Hepatocyte (in vitro differentiated cells): ENCODE measurements around the gene ESRRA. TPM values are rescaled to one million over a fixed set of nuclear protein-coding genes. Genes with fewer than 3 reads are reported as not detected.

Experiments used
- DNase-seq: peaks from one replicate; pipeline ENCODE4 v3.0.0-alpha.2; 2016; ENCODE audit warnings: low spot score
- H2AFZ ChIP-seq: fragments of 200-600 bp; sonication (generic); 2 replicates; pipeline ENCODE4 v1.6.0; 2016; ENCODE audit warnings: antibody characterized with exemption, mild to moderate bottlenecking
- H3K27ac ChIP-seq: fragments of 200-600 bp; sonication (generic); 2 replicates; pipeline ENCODE4 v1.5.1; 2016; ENCODE audit warnings: mild to moderate bottlenecking
- H3K27me3 ChIP-seq: fragments of 200-600 bp; sonication (generic); 2 replicates; pipeline ENCODE4 v1.6.1; 2016
- H3K36me3 ChIP-seq: fragments of 200-600 bp; sonication (generic); replicated peaks from 2 replicates; pipeline ENCODE4 v1.5.1; 2016; ENCODE audit warnings: low read depth; ENCODE audit not compliant: insufficient read depth
- H3K4me1 ChIP-seq: fragments of 200-600 bp; sonication (generic); 2 replicates; pipeline ENCODE4 v1.5.1; 2016; ENCODE audit warnings: mild to moderate bottlenecking, moderate library complexity; ENCODE audit not compliant: insufficient read depth
- H3K4me2 ChIP-seq: fragments of 200-600 bp; sonication (generic); 2 replicates; pipeline ENCODE4 v1.6.0; 2016
- H3K4me3 ChIP-seq: fragments of 200-600 bp; sonication (generic); 2 replicates; pipeline ENCODE4 v1.5.1; 2016; ENCODE audit warnings: mild to moderate bottlenecking
- H3K79me2 ChIP-seq: fragments of 200-600 bp; sonication (generic); 2 replicates; pipeline ENCODE4 v1.6.0; 2017; ENCODE audit warnings: mild to moderate bottlenecking
- H3K9me2 ChIP-seq: fragments of 200-600 bp; sonication (generic); replicated peaks from 2 replicates; pipeline ENCODE4 v1.6.0; 2017; ENCODE audit warnings: mild to moderate bottlenecking; ENCODE audit not compliant: insufficient read depth
- H3K9me3 ChIP-seq: fragments of 200-600 bp; sonication (generic); 2 replicates; pipeline ENCODE4 v1.5.1; 2016; ENCODE audit warnings: low read depth, mild to moderate bottlenecking
- H4K20me1 ChIP-seq: fragments of 200-600 bp; sonication (generic); 2 replicates; pipeline ENCODE4 v1.6.0; 2016; ENCODE audit warnings: mild to moderate bottlenecking; ENCODE audit not compliant: insufficient read depth, poor library complexity, severe bottlenecking
- CTCF ChIP-seq: fragments of 200-600 bp; sonication (generic); IDR thresholded peaks from 2 replicates; pipeline ENCODE4 v1.5.1; 2016; ENCODE audit warnings: antibody characterized with exemption, mild to moderate bottlenecking; ENCODE audit not compliant: poor library complexity
- EZH2 ChIP-seq: fragments of 200-600 bp; sonication (generic); IDR thresholded peaks from 2 replicates; pipeline ENCODE4 v1.6.1; 2016; ENCODE audit warnings: antibody characterized with exemption, mild to moderate bottlenecking, borderline replicate concordance
- EZH2phosphoT487 ChIP-seq: fragments of 200-600 bp; sonication (generic); IDR thresholded peaks from one replicate; pipeline ENCODE4 v1.6.1; 2018; ENCODE audit warnings: antibody characterized with exemption, mild to moderate bottlenecking, low read depth, moderate library complexity; ENCODE audit not compliant: unreplicated experiment, severe bottlenecking
- WGBS: methylation state at CpG from one replicate; pipeline ENCODE4 v1.1.6; 2016; ENCODE audit warnings: low lambda C conversion rate; ENCODE audit errors: missing lambda C conversion rate; 5-methylcytosine and 5-hydroxymethylcytosine counted together
- polyA plus RNA-seq: library from polyadenylated mRNA; unstranded; fragments of >200 nt; fragmentation: Nextera tagmentation; extraction: Ambion mirVana; gene quantifications from 2 replicates; pipeline ENCODE4 v1.2.1, GENCODE V29; 2016
- total RNA-seq: library from RNA; depleted of rRNA; stranded (reverse); fragments of >200 nt; gene quantifications from 2 replicates; pipeline ENCODE4 v1.2.3, GENCODE V29; 2014

ESRRA gene
- total RNA-seq (52.1 and 62.0 TPM in 2 replicates), polyA plus RNA-seq (51.3 and 57.4 TPM in 2 replicates)

GRCh38 chr11:64305075-64305690 is at the start of gene ESRRA:
Gene ESRRA, plus strand, starts transcription at chr11:64305524. Its CDS starts 1,656 bp downstream, at chr11:64307180.
- Histone ChIP-seq H3K4me2 (peak within 1 kb of the TSS; percentile 90), H3K9me3 (no peaks in the 10 kb centered on the region), H3K27me3 (peaks cover 7% of the 10 kb centered on the region), H3K27ac (peak within 1 kb of the TSS; percentile 95), H3K36me3 (no peaks in the 10 kb centered on the region), H3K4me1 (peaks cover 17% of the 10 kb centered on the region), H4K20me1 (no peaks in the 10 kb centered on the region), H3K4me3 (peak within 1 kb of the TSS; percentile 62), H2AFZ (peak within 1 kb of the TSS; percentile 45), H3K9me2 (no peaks in the 10 kb centered on the region), H3K79me2 (peaks cover 38% of the 10 kb centered on the region)
- DNase-seq = peak; percentile 100
- TF ChIP-seq EZH2phosphoT487 (no peak), CTCF (no peak), EZH2 (no peak)
- WGBS = 2% methylated on average over 36 of the region's 81 CpGs

- H3K4me2 ChIP-seq = no peak overlapping the region
- peaks cover 16% of the 10 kb centered on the region for H3K79me2 ChIP-seq
- H3K36me3 ChIP-seq = no peaks in the 10 kb centered on the region
- no peaks in the 10 kb centered on the region for H3K9me3 ChIP-seq
- H3K4me3 ChIP-seq = no peak overlapping the region
- TF ChIP-seq EZH2 (no peak), CTCF (no peak), EZH2phosphoT487 (no peak)
- no peak overlapping the region for H2AFZ ChIP-seq
- 96% methylated on average over 15 of the region's 15 CpGs for WGBS
- no peak overlapping the region for H3K27ac ChIP-seq
- H4K20me1 ChIP-seq = peaks cover 5% of the 10 kb centered on the region
- H3K27me3 ChIP-seq = no peaks in the 10 kb centered on the region
- no peaks in the 10 kb centered on the region for H3K9me2 ChIP-seq
- DNase-seq = no peak
- H3K4me1 ChIP-seq = peaks cover 5% of the 10 kb centered on the region
These were observed 49.0 kb upstream of the ESRRA start for GRCh38 chr11:64256300-64256699.

GRCh38 chr11:64258356-64258755 is 47.0 kb upstream of the ESRRA start:
- H3K79me2 ChIP-seq = no peaks in the 10 kb centered on the region
- DNase-seq = no peak
- H3K4me1 ChIP-seq = no peaks in the 10 kb centered on the region
- H4K20me1 ChIP-seq = no peaks in the 10 kb centered on the region
- no peaks in the 10 kb centered on the region for H3K9me3 ChIP-seq
- H2AFZ ChIP-seq = no peak overlapping the region
- H3K36me3 ChIP-seq = no peaks in the 10 kb centered on the region
- TF ChIP-seq EZH2 (no peak), EZH2phosphoT487 (no peak), CTCF (no peak)
- H3K27ac ChIP-seq = no peak overlapping the region
- WGBS = 93% methylated on average over 21 of the region's 24 CpGs
- H3K27me3 ChIP-seq = no peaks in the 10 kb centered on the region
- H3K4me3 ChIP-seq = no peak overlapping the region
- no peaks in the 10 kb centered on the region for H3K9me2 ChIP-seq
- H3K4me2 ChIP-seq = no peak overlapping the region
